ENCODE measurements around the gene MAPKAPK2.

MAPKAPK2 gene

GRCh38 chr1:206757524-206758266, 73.0 kb downstream of the MAPKAPK2 start:
- TF ChIP-seq TCF12 (IDR thresholded peaks at IDR 0.05; ENCODE audit: low read depth) (no peak), RAD21 (IDR thresholded peaks at IDR 0.05; ENCODE audit: low read depth) (no peak), TEAD4 (IDR thresholded peaks at IDR 0.05) (no peak), ZBTB7A (IDR thresholded peaks at IDR 0.05; ENCODE audit: low read depth) (no peak), MAX (IDR thresholded peaks at IDR 0.05) (no peak), TAF1 (IDR thresholded peaks at IDR 0.05; ENCODE audit: low read depth) (no peak), EGR1 (IDR thresholded peaks at IDR 0.05) (no peak), YY1 (IDR thresholded peaks at IDR 0.05; ENCODE audit: low read depth) (no peak), REST (IDR thresholded peaks at IDR 0.05; ENCODE audit: low read depth) (no peak), CEBPB (IDR thresholded peaks at IDR 0.05) (no peak), CREB1 (IDR thresholded peaks at IDR 0.05; ENCODE audit: low read depth) (no peak), NFIC (IDR thresholded peaks at IDR 0.05) (no peak), EP300 (IDR thresholded peaks at IDR 0.05; ENCODE audit: borderline replicate concordance) (no peak), USF1 (IDR thresholded peaks at IDR 0.05) (no peak)

GRCh38 chr1:206760590-206760989, 75.9 kb downstream of the MAPKAPK2 start:
- TF ChIP-seq TEAD4 (IDR thresholded peaks at IDR 0.05) (no peak), REST (IDR thresholded peaks at IDR 0.05; ENCODE audit: low read depth) (no peak), CREB1 (IDR thresholded peaks at IDR 0.05; ENCODE audit: low read depth) (no peak), EGR1 (IDR thresholded peaks at IDR 0.05) (no peak), ZBTB7A (IDR thresholded peaks at IDR 0.05; ENCODE audit: low read depth) (no peak), TAF1 (IDR thresholded peaks at IDR 0.05; ENCODE audit: low read depth) (no peak), YY1 (IDR thresholded peaks at IDR 0.05; ENCODE audit: low read depth) (no peak)

GRCh38 chr1:206761159-206761768, 76.6 kb downstream of the MAPKAPK2 start:
- TF ChIP-seq EGR1 (IDR thresholded peaks at IDR 0.05) (no peak), NFIC (IDR thresholded peaks at IDR 0.05) (no peak), FOXM1 (IDR thresholded peaks at IDR 0.05; ENCODE audit: borderline replicate concordance, low read depth) (no peak), TEAD4 (IDR thresholded peaks at IDR 0.05) (no peak), RAD21 (IDR thresholded peaks at IDR 0.05; ENCODE audit: low read depth) (no peak), ZBTB7A (IDR thresholded peaks at IDR 0.05; ENCODE audit: low read depth) (no peak), REST (IDR thresholded peaks at IDR 0.05; ENCODE audit: low read depth) (no peak), TAF1 (IDR thresholded peaks at IDR 0.05; ENCODE audit: low read depth) (no peak), CREB1 (IDR thresholded peaks at IDR 0.05; ENCODE audit: low read depth) (no peak)

- TF ChIP-seq FOXM1 (IDR thresholded peaks at IDR 0.05; ENCODE audit: borderline replicate concordance, low read depth) (no peak), TAF1 (IDR thresholded peaks at IDR 0.05; ENCODE audit: low read depth) (no peak), MAX (IDR thresholded peaks at IDR 0.05) (no peak), EGR1 (IDR thresholded peaks at IDR 0.05) (no peak), TEAD4 (IDR thresholded peaks at IDR 0.05) (no peak), YY1 (IDR thresholded peaks at IDR 0.05; ENCODE audit: low read depth) (no peak)
Measured at GRCh38 chr1:206766251-206766856, 81.6 kb downstream of the MAPKAPK2 start.
